Measurements from ENCODE around the gene NCAPD2.

DNA sequence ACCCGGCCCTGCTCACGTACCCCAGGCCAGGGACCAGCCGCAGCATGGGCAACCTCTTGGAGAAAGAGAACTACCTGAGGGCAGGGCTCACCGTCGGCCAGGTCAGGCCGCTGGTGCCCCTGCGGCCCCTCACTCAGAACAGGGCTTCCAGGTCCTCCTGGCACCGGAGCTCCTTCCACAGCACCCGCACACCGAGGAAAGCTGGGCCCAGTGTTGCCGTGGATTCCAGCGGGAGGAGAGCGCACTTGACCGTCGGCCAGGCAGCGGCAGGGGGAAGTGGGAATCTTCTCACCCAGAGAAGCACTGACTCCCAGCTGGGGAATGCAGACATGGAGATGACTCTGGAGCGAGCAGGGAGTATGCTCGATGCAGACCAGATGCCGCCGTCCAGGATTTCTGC lies 15.5 kb upstream of the NCAPD2 start:
- TF ChIP-seq, protein P1, sequence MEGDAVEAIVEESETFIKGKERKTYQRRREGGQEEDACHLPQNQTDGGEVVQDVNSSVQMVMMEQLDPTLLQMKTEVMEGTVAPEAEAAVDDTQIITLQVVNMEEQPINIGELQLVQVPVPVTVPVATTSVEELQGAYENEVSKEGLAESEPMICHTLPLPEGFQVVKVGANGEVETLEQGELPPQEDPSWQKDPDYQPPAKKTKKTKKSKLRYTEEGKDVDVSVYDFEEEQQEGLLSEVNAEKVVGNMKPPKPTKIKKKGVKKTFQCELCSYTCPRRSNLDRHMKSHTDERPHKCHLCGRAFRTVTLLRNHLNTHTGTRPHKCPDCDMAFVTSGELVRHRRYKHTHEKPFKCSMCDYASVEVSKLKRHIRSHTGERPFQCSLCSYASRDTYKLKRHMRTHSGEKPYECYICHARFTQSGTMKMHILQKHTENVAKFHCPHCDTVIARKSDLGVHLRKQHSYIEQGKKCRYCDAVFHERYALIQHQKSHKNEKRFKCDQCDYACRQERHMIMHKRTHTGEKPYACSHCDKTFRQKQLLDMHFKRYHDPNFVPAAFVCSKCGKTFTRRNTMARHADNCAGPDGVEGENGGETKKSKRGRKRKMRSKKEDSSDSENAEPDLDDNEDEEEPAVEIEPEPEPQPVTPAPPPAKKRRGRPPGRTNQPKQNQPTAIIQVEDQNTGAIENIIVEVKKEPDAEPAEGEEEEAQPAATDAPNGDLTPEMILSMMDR (IDR thresholded peaks at IDR 0.05; ENCODE audit: insufficient read depth, low read length, poor library complexity, severe bottlenecking): no peak
- no peak for TF ChIP-seq EZH2phosphoT487 (conservative IDR thresholded peaks at IDR 0.05; ENCODE audit: low read length)
